ENCODE measurements around the gene BICC1. TPM values are rescaled to one million over a fixed set of nuclear protein-coding genes. Genes with fewer than 3 reads are reported as not detected.

Gene BICC1
- total RNA-seq, 1 experiment from 2014 or later: 0.57 TPM

GRCh38 chr10:58554316-58554715, 41.6 kb downstream of the BICC1 start:
- Histone ChIP-seq H2BK20ac (ENCODE audit: low read depth, low read length, poor library complexity, severe bottlenecking) (no peak overlapping the region), H3K23ac (ENCODE audit: insufficient read length, low read depth, low read length) (no peak overlapping the region), H2BK5ac (ENCODE audit: insufficient read length, low read length) (no peak overlapping the region), H4K8ac (replicated peaks; ENCODE audit: insufficient read length, low read depth, low read length) (no peak overlapping the region), H4K91ac (ENCODE audit: insufficient read length, low read depth, low read length) (no peak overlapping the region), H3K79me2 (ENCODE audit: insufficient read depth, low read length) (no peaks in the 10 kb centered on the region), H4K20me1 (ENCODE audit: control insufficient read depth, insufficient read depth, insufficient read length) (no peaks in the 10 kb centered on the region), H3K4me2 (ENCODE audit: insufficient read depth, insufficient read length, low read length) (no peak overlapping the region), H4K5ac (ENCODE audit: insufficient read length, low read depth, low read length) (no peak overlapping the region), H2BK12ac (ENCODE audit: insufficient read length, low read depth, low read length) (no peak overlapping the region), H3K9ac (ENCODE audit: extremely low read depth, insufficient read length, low read length) (no peak overlapping the region), H3K14ac (ENCODE audit: insufficient read depth, low read length) (no peak overlapping the region), H3K56ac (ENCODE audit: insufficient read length, low read depth, low read length) (no peak overlapping the region), H2AK5ac (ENCODE audit: insufficient read length, low read length) (no peak overlapping the region), H2BK120ac (ENCODE audit: low read depth, low read length, poor library complexity, severe bottlenecking) (no peak overlapping the region), H3K23me2 (ENCODE audit: insufficient read length, low read depth, low read length, poor library complexity, severe bottlenecking) (no peaks in the 10 kb centered on the region), H3T11ph (ENCODE audit: low read length) (no peak overlapping the region), H3K4ac (ENCODE audit: low read depth, low read length) (no peak overlapping the region), H3K4me1 (ENCODE audit: insufficient read depth, low read length) (no peaks in the 10 kb centered on the region), H3K79me1 (ENCODE audit: insufficient read depth, low read depth, low read length, poor library complexity, severe bottlenecking) (no peaks in the 10 kb centered on the region), H3K9me3 (ENCODE audit: control insufficient read depth, low read depth, low read length) (no peaks in the 10 kb centered on the region), H3K27ac (ENCODE audit: insufficient read length, low read depth, low read length) (no peak overlapping the region), H2AFZ (ENCODE audit: low read length) (no peak overlapping the region), H3K27me3 (ENCODE audit: insufficient read depth, low read length) (no peaks in the 10 kb centered on the region), H3K18ac (ENCODE audit: insufficient read length, low read depth, low read length) (no peak overlapping the region), H2BK15ac (ENCODE audit: low read depth, low read length) (no peak overlapping the region)
- DNase-seq: no peak
- Mint-ChIP-seq H3K4me3 (no peak overlapping the region), H3K4me1 (no peaks in the 10 kb centered on the region), H3K9me3 (peaks cover 13 to 15% of the 10 kb centered on the region in 2 experiments), H3K27me3 (ENCODE audit: low read depth) (no peaks in the 10 kb centered on the region), H3K27ac (no peak overlapping the region), H3K36me3 (ENCODE audit: insufficient read depth in 1 of 3, low read depth in 3 of 3) (peaks cover 0 to 9% (median 0%) of the 10 kb centered on the region in 3 experiments; a peak in 2 of 7 replicates)
- no CpG with 5 or more reads among the region's 2 CpGs for WGBS (ENCODE audit: extremely low coverage, insufficient read length, low lambda C conversion rate)
- no peak for TF ChIP-seq CTCF (conservative IDR thresholded peaks at IDR 0.05)

Data from H9 (cell line).